ENCODE results near the gene BRINP3. TPM values are rescaled to one million over a fixed set of nuclear protein-coding genes. Genes with fewer than 3 reads are reported as not detected.

The BRINP3 gene
- total and polyA plus RNA-seq, 9 of the 15 experiments (the other 6 are each of a cell fraction or from before 2014, with no cell fraction given), result 0.09 to 0.75 (median 0.19) TPM; not detected in 1

DNA sequence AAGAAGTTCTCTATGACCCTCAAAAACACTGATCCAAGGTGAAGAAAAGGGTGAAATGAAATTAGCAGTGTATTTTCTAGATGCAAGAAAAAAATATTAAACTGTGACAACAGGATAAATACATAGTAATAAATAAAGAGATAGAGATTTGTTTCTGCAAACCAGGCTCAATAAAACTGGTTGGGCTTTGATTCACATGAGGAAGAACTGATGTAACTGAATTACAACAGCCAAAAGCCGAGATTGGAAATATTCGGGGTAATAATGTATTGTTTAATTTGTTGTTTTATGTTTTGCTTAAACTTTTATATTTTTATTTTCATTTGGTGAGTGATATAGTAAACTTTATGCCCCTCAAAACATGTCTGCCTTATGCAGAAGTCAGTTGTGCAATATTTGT is 285.0 kb downstream of the BRINP3 start:
- no peaks in the 10 kb centered on the region for H3K27me3 ChIP-seq (ENCODE audit: control insufficient read depth in 2 of 2, insufficient read depth in 2 of 2, low read length in 2 of 2)
- no peaks in the 10 kb centered on the region for H3K9me1 ChIP-seq (ENCODE audit: control insufficient read depth, insufficient read depth, low read length)
- H3K9ac ChIP-seq (ENCODE audit: insufficient read depth in 1 of 2, low read depth in 2 of 2, low read length in 2 of 2), result no peak overlapping the region
- no peak overlapping the region for H2AFZ ChIP-seq (ENCODE audit: low read depth, low read length)
- no peak for DNase-seq (ENCODE audit: extremely low read depth in 1 of 4, low spot score in 3 of 4)
- H3K9me3 ChIP-seq (replicated peaks; ENCODE audit: control insufficient read depth, insufficient read depth, low read depth, low read length), result no peaks in the 10 kb centered on the region
- TF ChIP-seq BRD9 (IDR thresholded peaks at IDR 0.05; ENCODE audit: low read depth, partially characterized antibody) (no peak), ZFX (CRISPR knock-in tag; IDR thresholded peaks at IDR 0.05) (no peak), ZKSCAN1 (IDR thresholded peaks at IDR 0.05; ENCODE audit: low read depth, low read length) (no peak), ELK3 (CRISPR knock-in tag; IDR thresholded peaks at IDR 0.05) (no peak), ZNF143 (CRISPR knock-in tag; IDR thresholded peaks at IDR 0.05) (no peak), ATF4 (CRISPR knock-in tag; IDR thresholded peaks at IDR 0.05) (no peak), ZBTB11 (CRISPR knock-in tag; IDR thresholded peaks at IDR 0.05) (no peak), RUNX1 (IDR thresholded peaks at IDR 0.05; ENCODE audit: low read depth) (no peak)
- TF ChIP-seq, protein P1, sequence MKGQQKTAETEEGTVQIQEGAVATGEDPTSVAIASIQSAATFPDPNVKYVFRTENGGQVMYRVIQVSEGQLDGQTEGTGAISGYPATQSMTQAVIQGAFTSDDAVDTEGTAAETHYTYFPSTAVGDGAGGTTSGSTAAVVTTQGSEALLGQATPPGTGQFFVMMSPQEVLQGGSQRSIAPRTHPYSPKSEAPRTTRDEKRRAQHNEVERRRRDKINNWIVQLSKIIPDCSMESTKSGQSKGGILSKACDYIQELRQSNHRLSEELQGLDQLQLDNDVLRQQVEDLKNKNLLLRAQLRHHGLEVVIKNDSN (CRISPR knock-in tag; IDR thresholded peaks at IDR 0.05), result no peak
- no peak for ATAC-seq
- POLR2A ChIA-PET, result no interaction called here
- no peaks in the 10 kb centered on the region for H4K20me1 ChIP-seq (replicated peaks; ENCODE audit: control insufficient read depth, insufficient read depth, low read length)
- no peak overlapping the region for H3K4me3 ChIP-seq
- H3K27ac ChIP-seq (ENCODE audit: extremely low read depth, low read depth, low read length), result no peak overlapping the region
- WGBS (ENCODE audit: insufficient coverage, low coverage, missing lambda C conversion rate), result 0% methylated on average over 2 of the region's 2 CpGs
- no peak for FAIRE-seq
- no peaks in the 10 kb centered on the region for H3K79me2 ChIP-seq (ENCODE audit: control insufficient read depth, insufficient read depth, low read length)
- CTCF ChIA-PET (ENCODE audit: low intra/inter-chr PET ratio), result no interaction called here
- in situ Hi-C loops (cut with MboI), result no loop called here
- intact Hi-C loops (cut with micrococcal nuclease), result no loop called here
- H3K4me2 ChIP-seq (ENCODE audit: insufficient read depth, low read length), result no peak overlapping the region
- no peaks in the 10 kb centered on the region for H3K36me3 ChIP-seq (ENCODE audit: control insufficient read depth, insufficient read depth, low read length)
- no TSS peak for BruUV-seq (replicated peaks)
- H3K4me1 ChIP-seq (replicated peaks in 1 of 2; ENCODE audit: control insufficient read depth in 2 of 2, insufficient read depth in 2 of 2, low read length in 2 of 2), result no peaks in the 10 kb centered on the region
